HEK293 (cell line): Measurements from ENCODE around the gene EARS2.

ENCODE experiments used
- CTCF ChIA-PET: fragments of 350-600 bp; formaldehyde crosslinking; extraction: SDS; loops from one replicate; lab custom pipeline; 2021; ENCODE audit warnings: antibody characterized with exemption; lab: Yijun Ruan, JAX
- POLR2A ChIA-PET: fragments of 300-600 bp; formaldehyde crosslinking; extraction: SDS; loops from one replicate; lab custom pipeline; 2020; ENCODE audit warnings: antibody characterized with exemption, inconsistent platforms; lab: Yijun Ruan, JAX
- H3K27ac ChIP-seq: fragments of 200-500 bp; sonication (Bioruptor generic); 2 replicates; pipeline ENCODE4 v1.5.1; 2014; ENCODE audit warnings: low read depth, low read length, control low read depth, inconsistent platforms; ENCODE audit errors: extremely low read depth
- H3K36me3 ChIP-seq, 2 experiments: fragments of 200-500 bp in 1 of 2; sonication (Bioruptor generic) in 1 of 2; 1 replicate in 1 of 2; 2 replicates in 1 of 2; pipeline ENCODE4 v1.5.1; 2014 to 2017; ENCODE audit warnings: inconsistent platforms in 2 of 2, low read length in 2 of 2; ENCODE audit not compliant: control insufficient read depth in 2 of 2, insufficient read depth in 1 of 2
- H3K4me1 ChIP-seq: fragments of 200-500 bp; sonication (Bioruptor generic); 2 replicates; pipeline ENCODE4 v1.5.1; 2014; ENCODE audit warnings: mild to moderate bottlenecking, low read length, inconsistent platforms; ENCODE audit not compliant: control insufficient read depth, insufficient read depth
- H3K4me3 ChIP-seq: 2 replicates; pipeline ENCODE4 v1.5.1; 2011; ENCODE audit warnings: low read depth, mild to moderate bottlenecking, control low read depth, low read length, moderate library complexity
- H3K9me3 ChIP-seq: fragments of 200-500 bp; sonication (Bioruptor generic); 2 replicates; pipeline ENCODE4 v1.5.1; 2014; ENCODE audit warnings: low read depth, low read length, inconsistent platforms; ENCODE audit not compliant: control insufficient read depth, insufficient read depth
- KLF16 ChIP-seq: fragments of 450-650 bp; formaldehyde crosslinking; IDR thresholded peaks from 2 replicates; pipeline ENCODE4 v1.5.1; 2017; ENCODE audit warnings: missing biosample characterization, missing genetic modification characterization
- OVOL3 ChIP-seq: fragments of 450-650 bp; formaldehyde crosslinking; IDR thresholded peaks from 2 replicates; pipeline ENCODE4 v1.5.1; 2016; ENCODE audit warnings: missing biosample characterization, missing genetic modification characterization
- PRDM1 ChIP-seq: fragments of 450-650 bp; formaldehyde crosslinking; IDR thresholded peaks from 2 replicates; pipeline ENCODE4; 2016; ENCODE audit warnings: missing biosample characterization, missing genetic modification characterization
- SCRT1 ChIP-seq: fragments of 450-650 bp; formaldehyde crosslinking; IDR thresholded peaks from 2 replicates; pipeline ENCODE4 v1.5.1; 2016; ENCODE audit warnings: missing biosample characterization, missing genetic modification characterization, borderline replicate concordance
- SETDB1 ChIP-seq: IDR thresholded peaks from one replicate; pipeline ENCODE4 v1.6.1; 2017; ENCODE audit warnings: mild to moderate bottlenecking, low read length, moderate library complexity, mixed read lengths; ENCODE audit not compliant: insufficient read length
- ZBTB7A ChIP-seq: fragments of 450-650 bp; formaldehyde crosslinking; IDR thresholded peaks from 2 replicates; pipeline ENCODE4 v1.5.1; 2016; ENCODE audit warnings: low read depth, missing biosample characterization, missing genetic modification characterization
- ZIC2 ChIP-seq: fragments of 450-650 bp; formaldehyde crosslinking; IDR thresholded peaks from 2 replicates; pipeline ENCODE4 v1.5.1; 2016; ENCODE audit warnings: missing biosample characterization, missing genetic modification characterization
- ZNF2 ChIP-seq: fragments of 450-650 bp; formaldehyde crosslinking; IDR thresholded peaks from 2 replicates; pipeline ENCODE4 v1.5.1; 2016; ENCODE audit warnings: missing biosample characterization, missing genetic modification characterization
- ZNF223 ChIP-seq: fragments of 450-650 bp; formaldehyde crosslinking; IDR thresholded peaks from 2 replicates; pipeline ENCODE4 v1.5.1; 2016; ENCODE audit warnings: missing biosample characterization, missing genetic modification characterization
- ZNF423 ChIP-seq: fragments of 450-650 bp; formaldehyde crosslinking; IDR thresholded peaks from 2 replicates; pipeline ENCODE4 v1.5.1; 2016; ENCODE audit warnings: missing biosample characterization, missing genetic modification characterization
- ZNF433 ChIP-seq: fragments of 450-650 bp; formaldehyde crosslinking; IDR thresholded peaks from 2 replicates; pipeline ENCODE4 v1.5.1; 2016; ENCODE audit warnings: missing biosample characterization, missing genetic modification characterization, low read depth
- ZNF530 ChIP-seq: fragments of 450-650 bp; formaldehyde crosslinking; IDR thresholded peaks from 2 replicates; pipeline ENCODE4 v1.5.1; 2016; ENCODE audit warnings: low read depth, missing biosample characterization, missing genetic modification characterization
- ZNF560 ChIP-seq: fragments of 450-650 bp; formaldehyde crosslinking; IDR thresholded peaks from 2 replicates; pipeline ENCODE4 v1.5.1; 2017; ENCODE audit warnings: missing biosample characterization, missing genetic modification characterization, borderline replicate concordance
- TF ChIP-seq, protein P1 (sequence below): fragments of 450-650 bp; formaldehyde crosslinking; IDR thresholded peaks from 2 replicates; pipeline ENCODE4 v1.5.1; 2016; ENCODE audit warnings: missing biosample characterization, missing genetic modification characterization, borderline replicate concordance
- TF ChIP-seq, protein P2 (sequence below): fragments of 450-650 bp; formaldehyde crosslinking; IDR thresholded peaks from 2 replicates; pipeline ENCODE4 v1.5.1; 2016; ENCODE audit warnings: missing biosample characterization, missing genetic modification characterization
- TF ChIP-seq, protein P3 (sequence below): fragments of 450-650 bp; formaldehyde crosslinking; IDR thresholded peaks from 2 replicates; pipeline ENCODE4 v1.5.1; 2016; ENCODE audit warnings: missing biosample characterization, missing genetic modification characterization

Gene EARS2

DNA sequence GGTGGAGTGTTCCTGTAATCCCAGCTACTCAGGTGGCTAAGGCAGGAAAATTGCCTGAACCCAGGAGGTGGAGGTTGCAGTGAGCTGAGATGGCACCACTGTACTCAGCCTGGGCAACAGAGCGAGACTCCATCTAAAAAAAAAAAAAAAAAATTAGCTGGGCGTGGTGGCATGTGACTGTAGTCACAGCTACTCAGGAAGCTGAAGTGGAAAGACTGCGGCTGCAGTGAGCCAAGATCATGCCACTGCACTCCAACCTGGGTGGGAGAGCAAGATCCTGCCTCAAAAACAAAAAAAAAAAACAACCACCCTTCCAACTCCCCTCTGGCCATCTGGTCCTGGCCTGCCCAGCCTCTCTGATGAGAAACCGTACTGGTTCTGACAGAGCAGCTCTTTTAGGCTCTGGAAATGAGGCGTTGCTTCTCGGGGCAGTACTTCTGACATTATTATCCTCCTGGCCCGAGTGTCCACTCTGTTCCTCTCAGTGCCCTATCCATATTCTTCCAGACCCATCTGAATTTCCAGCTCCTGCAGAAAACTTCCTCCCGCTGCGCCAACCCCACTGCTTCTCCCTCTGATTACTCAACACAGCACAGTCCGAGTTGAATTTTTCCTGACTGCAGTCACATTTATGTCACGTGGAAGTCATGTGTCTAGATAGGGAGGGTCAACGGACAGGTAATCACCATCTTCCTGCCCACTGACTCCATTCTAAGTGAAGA, 60.2 kb downstream of the EARS2 start (continued):
- TF ChIP-seq SETDB1 = no peak
- TF ChIP-seq SCRT1 = no peak

DNA sequence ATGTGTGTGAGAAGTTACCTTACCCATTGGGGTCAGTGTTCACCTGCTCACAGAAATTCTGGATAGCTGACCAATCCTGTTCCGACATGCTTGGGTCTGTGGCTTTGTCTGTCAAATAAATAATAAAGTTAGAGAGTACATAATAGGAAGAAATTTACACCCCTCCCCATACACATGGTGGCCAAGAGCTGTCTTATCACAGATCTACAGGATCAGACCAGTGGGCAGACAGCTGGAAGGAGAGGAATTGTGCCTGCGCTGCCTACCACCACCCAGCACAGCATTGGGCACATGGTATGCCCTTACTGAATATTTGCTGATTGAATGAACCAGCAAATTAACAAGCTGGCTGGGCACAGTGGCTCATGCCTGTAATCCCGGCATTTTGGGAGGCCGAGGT, 61.5 kb downstream of the EARS2 start:
- POLR2A ChIA-PET = no interaction called here
- H3K4me3 ChIP-seq = no peak overlapping the region
- TF ChIP-seq ZBTB7A (tag by site-specific recombination) (no peak), ZNF223 (tag by site-specific recombination) (no peak), ZNF433 (tag by site-specific recombination) (no peak), ZIC2 (tag by site-specific recombination) (no peak), ZNF530 (no peak), ZNF423 (tag by site-specific recombination) (no peak), ZNF560 (no peak), ZNF2 (tag by site-specific recombination) (no peak)
- TF ChIP-seq, protein P1, sequence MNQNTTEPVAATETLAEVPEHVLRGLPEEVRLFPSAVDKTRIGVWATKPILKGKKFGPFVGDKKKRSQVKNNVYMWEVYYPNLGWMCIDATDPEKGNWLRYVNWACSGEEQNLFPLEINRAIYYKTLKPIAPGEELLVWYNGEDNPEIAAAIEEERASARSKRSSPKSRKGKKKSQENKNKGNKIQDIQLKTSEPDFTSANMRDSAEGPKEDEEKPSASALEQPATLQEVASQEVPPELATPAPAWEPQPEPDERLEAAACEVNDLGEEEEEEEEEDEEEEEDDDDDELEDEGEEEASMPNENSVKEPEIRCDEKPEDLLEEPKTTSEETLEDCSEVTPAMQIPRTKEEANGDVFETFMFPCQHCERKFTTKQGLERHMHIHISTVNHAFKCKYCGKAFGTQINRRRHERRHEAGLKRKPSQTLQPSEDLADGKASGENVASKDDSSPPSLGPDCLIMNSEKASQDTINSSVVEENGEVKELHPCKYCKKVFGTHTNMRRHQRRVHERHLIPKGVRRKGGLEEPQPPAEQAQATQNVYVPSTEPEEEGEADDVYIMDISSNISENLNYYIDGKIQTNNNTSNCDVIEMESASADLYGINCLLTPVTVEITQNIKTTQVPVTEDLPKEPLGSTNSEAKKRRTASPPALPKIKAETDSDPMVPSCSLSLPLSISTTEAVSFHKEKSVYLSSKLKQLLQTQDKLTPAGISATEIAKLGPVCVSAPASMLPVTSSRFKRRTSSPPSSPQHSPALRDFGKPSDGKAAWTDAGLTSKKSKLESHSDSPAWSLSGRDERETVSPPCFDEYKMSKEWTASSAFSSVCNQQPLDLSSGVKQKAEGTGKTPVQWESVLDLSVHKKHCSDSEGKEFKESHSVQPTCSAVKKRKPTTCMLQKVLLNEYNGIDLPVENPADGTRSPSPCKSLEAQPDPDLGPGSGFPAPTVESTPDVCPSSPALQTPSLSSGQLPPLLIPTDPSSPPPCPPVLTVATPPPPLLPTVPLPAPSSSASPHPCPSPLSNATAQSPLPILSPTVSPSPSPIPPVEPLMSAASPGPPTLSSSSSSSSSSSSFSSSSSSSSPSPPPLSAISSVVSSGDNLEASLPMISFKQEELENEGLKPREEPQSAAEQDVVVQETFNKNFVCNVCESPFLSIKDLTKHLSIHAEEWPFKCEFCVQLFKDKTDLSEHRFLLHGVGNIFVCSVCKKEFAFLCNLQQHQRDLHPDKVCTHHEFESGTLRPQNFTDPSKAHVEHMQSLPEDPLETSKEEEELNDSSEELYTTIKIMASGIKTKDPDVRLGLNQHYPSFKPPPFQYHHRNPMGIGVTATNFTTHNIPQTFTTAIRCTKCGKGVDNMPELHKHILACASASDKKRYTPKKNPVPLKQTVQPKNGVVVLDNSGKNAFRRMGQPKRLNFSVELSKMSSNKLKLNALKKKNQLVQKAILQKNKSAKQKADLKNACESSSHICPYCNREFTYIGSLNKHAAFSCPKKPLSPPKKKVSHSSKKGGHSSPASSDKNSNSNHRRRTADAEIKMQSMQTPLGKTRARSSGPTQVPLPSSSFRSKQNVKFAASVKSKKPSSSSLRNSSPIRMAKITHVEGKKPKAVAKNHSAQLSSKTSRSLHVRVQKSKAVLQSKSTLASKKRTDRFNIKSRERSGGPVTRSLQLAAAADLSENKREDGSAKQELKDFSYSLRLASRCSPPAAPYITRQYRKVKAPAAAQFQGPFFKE = no peak
- TF ChIP-seq, protein P2, sequence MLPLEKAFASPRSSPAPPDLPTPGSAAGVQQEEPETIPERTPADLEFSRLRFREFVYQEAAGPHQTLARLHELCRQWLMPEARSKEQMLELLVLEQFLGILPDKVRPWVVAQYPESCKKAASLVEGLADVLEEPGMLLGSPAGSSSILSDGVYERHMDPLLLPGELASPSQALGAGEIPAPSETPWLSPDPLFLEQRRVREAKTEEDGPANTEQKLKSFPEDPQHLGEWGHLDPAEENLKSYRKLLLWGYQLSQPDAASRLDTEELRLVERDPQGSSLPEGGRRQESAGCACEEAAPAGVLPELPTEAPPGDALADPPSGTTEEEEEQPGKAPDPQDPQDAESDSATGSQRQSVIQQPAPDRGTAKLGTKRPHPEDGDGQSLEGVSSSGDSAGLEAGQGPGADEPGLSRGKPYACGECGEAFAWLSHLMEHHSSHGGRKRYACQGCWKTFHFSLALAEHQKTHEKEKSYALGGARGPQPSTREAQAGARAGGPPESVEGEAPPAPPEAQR (tag by site-specific recombination) = no peak
- peaks cover 20 to 63% of the 10 kb centered on the region in 2 experiments; a peak in 2 of 3 replicates for H3K36me3 ChIP-seq
- H3K27ac ChIP-seq = no peak overlapping the region
- no peaks in the 10 kb centered on the region for H3K9me3 ChIP-seq
- no peaks in the 10 kb centered on the region; the same call in 1 of the 2 replicates for H3K4me1 ChIP-seq
- CTCF ChIA-PET = interaction anchor here (0.6 kb wide), 2 partner anchors 237 to 805 kb away, joined by 3 to 4 read pairs; no protein-coding TSS in a partner anchor

DNA sequence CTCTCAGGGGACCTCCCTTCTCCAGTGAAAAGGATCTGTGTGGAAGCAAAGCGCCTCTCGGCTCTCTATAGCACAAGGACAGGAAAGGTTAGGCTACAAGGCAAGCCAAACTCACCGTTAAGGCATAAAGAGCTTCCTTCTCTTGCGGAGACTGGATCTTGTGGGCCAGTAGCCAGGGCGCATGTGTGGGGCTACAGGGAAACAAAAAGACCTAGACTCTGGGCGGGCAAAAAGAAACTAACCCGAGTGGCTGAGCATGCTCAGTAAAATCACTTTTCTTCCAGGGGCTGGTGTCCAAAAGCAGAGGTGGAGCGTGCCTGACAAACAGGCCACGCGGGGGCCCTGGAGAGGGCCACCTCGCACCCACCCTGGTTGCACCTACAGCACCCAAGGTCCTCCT, 63.0 kb downstream of the EARS2 start:
- POLR2A ChIA-PET = no interaction called here
- Histone ChIP-seq H3K27ac (no peak overlapping the region), H3K36me3 (peaks cover 29 to 69% of the 10 kb centered on the region in 2 experiments; a peak in 2 of 3 replicates)
- TF ChIP-seq PRDM1 (tag by site-specific recombination) (no peak), KLF16 (tag by site-specific recombination) (no peak), OVOL3 (tag by site-specific recombination) (no peak)
- TF ChIP-seq, protein P1 = no peak
- TF ChIP-seq, protein P3, sequence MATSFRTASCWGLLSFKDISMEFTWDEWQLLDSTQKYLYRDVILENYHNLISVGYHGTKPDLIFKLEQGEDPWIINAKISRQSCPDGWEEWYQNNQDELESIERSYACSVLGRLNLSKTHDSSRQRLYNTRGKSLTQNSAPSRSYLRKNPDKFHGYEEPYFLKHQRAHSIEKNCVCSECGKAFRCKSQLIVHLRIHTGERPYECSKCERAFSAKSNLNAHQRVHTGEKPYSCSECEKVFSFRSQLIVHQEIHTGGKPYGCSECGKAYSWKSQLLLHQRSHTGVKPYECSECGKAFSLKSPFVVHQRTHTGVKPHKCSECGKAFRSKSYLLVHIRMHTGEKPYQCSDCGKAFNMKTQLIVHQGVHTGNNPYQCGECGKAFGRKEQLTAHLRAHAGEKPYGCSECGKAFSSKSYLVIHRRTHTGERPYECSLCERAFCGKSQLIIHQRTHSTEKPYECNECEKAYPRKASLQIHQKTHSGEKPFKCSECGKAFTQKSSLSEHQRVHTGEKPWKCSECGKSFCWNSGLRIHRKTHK (tag by site-specific recombination) = no peak

More for the DNA sequence above, 63.0 kb downstream of the EARS2 start:
- CTCF ChIA-PET = no interaction called here
- Histone ChIP-seq H3K4me1 (no peaks in the 10 kb centered on the region; the same call in 1 of the 2 replicates), H3K9me3 (no peaks in the 10 kb centered on the region), H3K4me3 (no peak overlapping the region)
